ENCODE measurements around the gene CDH13. TPM values are rescaled to one million over a fixed set of nuclear protein-coding genes. Genes with fewer than 3 reads are reported as not detected.

CDH13 gene
- total RNA-seq, 1 experiment from 2014 or later, result not detected

GRCh38 chr16:83714286-83714685 lies 1087.5 kb downstream of the CDH13 start:
- DNase-seq (ENCODE audit: low spot score), result no peak

- DNase-seq (ENCODE audit: low spot score), result no peak
Measured at GRCh38 chr16:83715217-83715920, 1088.6 kb downstream of the CDH13 start.

DNA sequence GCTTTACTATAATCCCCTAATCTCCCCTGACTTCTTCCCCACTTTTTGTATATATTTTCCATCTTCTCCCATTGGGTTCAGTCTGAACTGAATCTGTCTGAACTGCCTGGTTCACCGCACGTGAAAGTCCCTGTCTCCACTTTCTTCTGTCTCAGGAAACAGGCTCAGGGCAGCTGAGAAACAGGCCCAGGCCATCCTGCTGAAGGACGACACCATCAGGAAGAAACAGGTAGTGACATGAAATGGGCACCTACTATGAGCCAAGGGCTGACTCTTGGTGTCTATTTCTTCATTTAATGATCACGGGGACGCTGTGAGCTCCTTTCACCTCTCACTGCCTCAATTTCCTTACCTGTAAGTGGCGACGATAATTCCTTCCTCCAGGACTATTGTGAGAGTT lies 1090.5 kb downstream of the CDH13 start:
- DNase-seq (ENCODE audit: low spot score), result peak; percentile 3

GRCh38 chr16:83717814-83718213 lies 1091.0 kb downstream of the CDH13 start:
- no peak for DNase-seq (ENCODE audit: low spot score)

DNA sequence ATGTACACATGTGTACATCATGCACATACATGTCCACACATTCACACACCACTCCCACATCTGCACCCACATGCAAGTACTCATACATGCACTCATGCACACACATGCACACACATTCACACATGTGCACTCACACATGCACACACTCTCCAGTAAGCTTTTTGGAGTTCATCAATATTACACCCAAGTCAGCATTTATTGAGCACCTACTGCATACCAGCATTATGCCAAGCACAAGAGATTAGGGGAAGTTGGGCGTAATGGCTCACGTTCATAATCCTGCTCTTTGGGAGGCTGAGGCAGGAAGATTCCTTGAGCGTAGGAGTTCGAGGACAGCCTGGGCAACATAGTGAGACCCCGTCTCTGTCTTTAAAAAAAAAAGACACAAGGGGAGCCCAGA lies 1093.4 kb downstream of the CDH13 start:
- no peak for DNase-seq (ENCODE audit: low spot score)

DNA sequence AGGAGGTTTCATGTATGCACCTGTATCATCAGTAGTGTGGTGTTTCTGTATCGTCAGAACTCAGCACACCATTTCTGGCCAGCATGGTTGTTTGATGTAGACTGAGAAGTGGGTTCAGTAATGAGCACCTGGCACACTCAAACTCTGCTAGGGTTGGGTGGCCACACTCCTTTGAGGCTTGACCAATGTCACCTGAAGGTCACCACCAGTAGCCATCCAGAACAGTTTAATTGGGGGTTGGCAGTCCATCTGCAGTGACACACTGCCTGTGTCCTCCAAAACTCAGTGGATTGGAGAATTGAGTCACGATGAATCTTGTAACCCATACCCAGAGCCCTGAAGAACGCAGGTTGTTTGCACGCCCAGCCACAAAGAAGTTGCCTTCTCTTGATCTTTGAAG lies 1094.2 kb downstream of the CDH13 start:
- no peak for DNase-seq (ENCODE audit: low spot score)

DNA sequence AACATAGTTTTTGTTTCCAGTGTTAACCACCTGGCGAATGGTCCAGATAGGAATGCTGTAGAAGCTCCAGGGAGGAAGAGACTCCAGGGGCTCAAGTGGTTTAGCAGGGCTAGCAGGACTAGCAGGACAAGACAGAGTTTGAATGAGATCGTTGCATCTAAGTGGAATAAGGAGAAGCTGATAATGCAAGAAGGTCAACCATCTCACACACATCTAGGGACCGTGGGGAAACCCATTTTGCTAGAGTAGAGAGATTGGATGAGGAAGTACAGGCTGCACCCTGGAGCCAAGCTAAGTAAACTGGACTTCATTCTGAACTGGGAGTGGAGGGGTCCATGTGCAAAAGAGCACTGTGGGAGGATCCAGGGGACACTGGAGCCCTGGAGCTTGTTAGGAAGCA lies 1094.9 kb downstream of the CDH13 start:
- no peak for DNase-seq (ENCODE audit: low spot score)

DNA sequence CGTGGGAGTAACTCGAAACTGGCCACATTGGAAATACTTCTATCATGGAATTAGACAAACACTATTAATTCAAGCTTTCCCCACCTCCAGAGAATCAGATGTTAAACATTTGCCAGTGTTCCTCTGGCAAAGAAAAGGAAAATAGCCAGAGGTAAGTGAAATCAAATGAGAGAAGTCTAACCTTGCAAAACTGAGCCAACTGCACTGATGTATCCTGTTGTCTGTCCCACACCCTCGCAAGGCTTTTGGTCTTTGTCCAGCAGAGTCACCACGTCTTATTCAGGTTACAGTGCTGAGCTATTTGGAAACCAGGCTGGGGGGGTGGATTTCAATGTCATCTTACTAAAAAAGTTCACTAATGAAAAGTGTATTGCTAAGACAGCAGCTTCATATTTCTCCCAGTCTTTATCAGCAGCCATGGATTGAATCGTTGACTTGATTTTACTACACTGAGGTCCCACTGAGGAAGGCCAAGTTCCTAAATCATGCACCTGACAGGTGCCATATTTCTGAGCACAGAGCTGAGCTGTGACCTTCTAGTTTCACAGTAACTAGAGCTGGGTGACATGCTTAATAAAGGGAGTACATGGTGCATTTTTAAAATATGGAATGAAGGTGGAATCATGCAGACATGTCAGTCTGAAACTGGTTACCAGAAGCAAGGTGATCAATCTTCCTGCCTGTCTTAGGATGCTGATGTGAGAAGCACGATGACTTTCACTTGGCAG lies 1095.9 kb downstream of the CDH13 start:
- DNase-seq (ENCODE audit: low spot score), result no peak

GRCh38 chr16:83723244-83723643 lies 1096.5 kb downstream of the CDH13 start:
- DNase-seq (ENCODE audit: low spot score), result no peak

DNA sequence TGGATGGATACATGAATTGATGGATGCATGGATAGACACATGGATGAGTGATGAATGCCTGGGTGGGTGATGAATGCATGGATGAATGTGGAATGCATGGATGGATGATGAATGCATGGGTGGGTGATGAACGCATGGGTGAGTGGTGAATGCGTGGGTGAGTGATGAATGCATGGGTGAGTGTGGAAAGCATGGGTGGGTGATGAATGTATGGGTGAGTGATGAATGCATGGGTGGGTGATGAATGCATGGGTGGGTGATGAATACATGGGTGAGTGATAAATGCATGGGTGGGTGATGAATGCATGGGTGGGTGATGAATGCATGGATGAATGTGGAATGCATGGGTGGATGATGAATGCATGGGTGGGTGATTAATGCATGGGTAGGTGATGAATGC lies 1097.1 kb downstream of the CDH13 start:
- DNase-seq (ENCODE audit: low spot score), result no peak

DNA sequence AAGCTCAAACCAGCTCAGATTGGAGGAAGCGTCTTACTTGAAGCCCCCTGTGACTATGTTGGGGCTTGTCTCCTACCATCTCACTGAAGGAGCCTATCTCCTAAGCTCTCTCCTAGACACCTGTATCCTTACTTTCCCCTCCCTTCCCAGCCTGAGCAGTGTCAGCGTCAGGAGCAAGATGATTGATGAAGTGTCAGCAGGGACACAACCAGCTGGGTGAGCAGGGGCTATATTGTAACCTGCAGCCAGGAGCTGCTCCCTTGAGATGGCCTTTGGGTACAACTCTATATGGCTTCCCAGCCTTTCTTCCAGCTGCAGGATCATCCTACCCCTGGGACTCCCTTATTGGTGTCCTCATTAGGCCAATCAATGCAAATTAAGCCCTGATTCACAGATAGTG lies 1097.8 kb downstream of the CDH13 start:
- DNase-seq (ENCODE audit: low spot score), result no peak

GRCh38 chr16:83725313-83725712 lies 1098.5 kb downstream of the CDH13 start:
- no peak for DNase-seq (ENCODE audit: low spot score)

DNA sequence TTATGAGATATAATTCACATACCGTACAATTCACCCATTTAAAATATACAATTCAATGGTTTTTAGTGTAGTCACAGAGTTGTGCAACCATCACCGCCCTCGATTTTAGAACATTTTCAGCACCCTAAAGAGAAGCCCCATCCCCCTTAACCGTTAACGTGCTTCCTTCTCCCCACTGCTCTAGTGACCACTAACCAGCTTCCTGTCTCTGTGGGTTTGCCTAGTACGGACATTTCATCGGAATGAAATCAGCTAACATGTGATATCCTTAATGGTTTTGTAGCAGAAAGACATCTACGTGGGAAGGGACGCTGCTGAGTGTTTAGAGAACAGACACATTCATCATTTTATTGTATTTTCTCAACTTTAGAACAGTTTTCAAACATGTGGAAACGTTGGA lies 1100.2 kb downstream of the CDH13 start:
- DNase-seq (ENCODE audit: low spot score), result no peak

- no peak for DNase-seq (ENCODE audit: low spot score)
Measured at GRCh38 chr16:83727751-83728352, 1101.1 kb downstream of the CDH13 start.

GRCh38 chr16:83728492-83728891 lies 1101.7 kb downstream of the CDH13 start:
- no peak for DNase-seq (ENCODE audit: low spot score)

DNA sequence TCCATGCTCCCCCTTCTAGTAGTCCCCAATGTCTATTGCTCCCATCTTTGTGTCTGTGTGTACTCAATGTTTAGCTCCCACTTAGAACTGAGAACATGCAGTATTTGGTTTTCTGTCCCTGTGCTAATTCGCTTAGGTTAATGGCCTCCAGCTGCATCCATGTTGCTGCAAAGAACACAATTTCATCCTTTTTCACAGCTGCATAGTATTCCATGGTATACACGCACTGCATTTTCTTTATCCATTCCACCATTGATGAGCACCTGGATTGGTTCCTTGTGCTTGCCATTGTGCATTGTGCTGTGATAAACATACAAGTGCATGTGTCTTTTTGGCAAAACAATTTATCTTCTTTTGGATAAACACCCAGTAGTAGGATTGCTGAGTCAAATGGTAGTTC lies 1104.0 kb downstream of the CDH13 start:
- no peak for DNase-seq (ENCODE audit: low spot score)

DNA sequence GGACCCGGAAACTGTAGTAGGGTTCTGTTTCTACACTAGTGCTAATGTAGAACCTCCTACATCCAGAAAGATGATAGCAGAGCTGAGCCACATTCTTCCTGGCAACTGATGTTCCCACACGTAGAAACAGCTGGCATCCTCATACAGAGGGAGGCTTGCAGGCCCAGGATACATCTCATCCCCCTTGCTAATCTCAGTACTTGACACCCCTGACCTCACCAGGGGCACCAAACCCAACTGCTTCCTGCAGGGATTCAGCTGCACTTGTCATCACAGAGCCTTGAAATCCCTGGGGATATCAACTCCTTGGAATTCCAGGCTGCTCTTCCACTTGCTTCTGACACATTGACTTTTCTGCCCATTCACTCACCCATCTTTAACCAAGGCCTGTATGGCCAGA lies 1105.8 kb downstream of the CDH13 start:
- DNase-seq (ENCODE audit: low spot score), result no peak

DNA sequence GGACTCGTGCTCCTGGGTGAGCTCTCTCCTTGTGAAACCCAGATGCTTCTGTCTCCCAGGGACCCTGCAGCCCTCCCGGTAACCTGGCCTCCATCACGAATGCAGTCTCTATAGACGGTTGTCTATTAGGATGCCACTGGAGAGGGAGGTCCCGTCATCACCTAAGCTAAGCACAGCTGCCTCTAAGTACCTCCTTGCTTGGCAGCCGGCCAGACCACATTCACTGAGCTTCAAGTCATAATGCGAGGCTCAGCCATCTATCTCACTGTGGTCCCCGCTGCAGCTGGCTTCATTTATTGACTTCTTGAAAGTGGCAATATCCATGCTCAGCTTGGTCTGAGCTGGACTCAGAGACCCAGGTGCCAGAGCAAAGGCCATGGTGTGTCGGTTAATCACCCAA lies 1106.5 kb downstream of the CDH13 start:
- no peak for DNase-seq (ENCODE audit: low spot score)

DNA sequence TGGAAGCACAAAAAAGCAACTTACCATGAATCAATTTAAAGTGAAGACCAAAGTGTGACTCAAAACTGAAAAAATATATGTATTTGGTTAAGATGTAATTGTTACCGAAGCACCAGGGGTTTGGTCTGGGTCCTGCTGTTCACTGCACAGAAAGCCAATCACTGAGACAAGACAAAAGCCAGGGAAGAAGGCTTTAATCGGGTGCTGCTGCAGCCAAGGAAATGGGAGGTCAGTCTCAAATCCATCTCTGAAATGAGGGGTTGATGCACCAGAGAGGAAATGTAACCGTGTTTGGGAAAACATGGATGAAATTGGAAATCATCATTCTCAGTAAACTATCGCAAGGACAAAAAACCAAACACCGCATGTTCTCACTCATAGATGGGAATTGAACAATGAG lies 1107.4 kb downstream of the CDH13 start:
- no peak for DNase-seq (ENCODE audit: low spot score)

- DNase-seq (ENCODE audit: low spot score), result no peak
Measured at GRCh38 chr16:83737729-83738354, 1111.1 kb downstream of the CDH13 start.

DNA sequence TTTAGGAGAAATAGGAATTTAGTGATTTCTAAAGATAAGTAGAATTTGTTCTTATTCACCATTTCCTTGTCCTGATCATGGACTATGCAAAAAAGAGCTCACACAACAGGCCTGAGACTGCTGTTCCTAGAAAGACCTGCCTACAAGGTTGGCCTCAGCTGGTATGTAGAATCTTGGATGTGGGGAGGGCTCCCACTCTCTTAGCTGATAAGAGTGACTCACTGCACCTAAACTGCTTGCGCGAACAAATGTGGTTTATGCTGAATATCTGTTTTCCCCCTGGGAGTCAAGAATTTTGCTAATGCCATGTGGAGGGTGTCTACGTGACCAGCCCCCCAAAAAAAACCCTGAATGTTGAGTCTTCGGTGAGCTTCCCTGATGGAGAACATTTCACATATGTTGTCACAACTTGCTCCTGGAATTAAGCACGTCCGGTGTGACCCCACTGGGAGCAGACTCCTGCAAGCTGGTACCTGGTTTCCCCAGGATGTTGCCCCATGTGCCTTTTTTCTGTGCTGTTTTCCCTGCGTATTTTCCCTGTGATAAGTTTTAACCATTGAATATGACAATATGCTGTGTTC lies 1112.2 kb downstream of the CDH13 start:
- DNase-seq (ENCODE audit: low spot score), result no peak

Measured in HT-29 (cell line).